Inferior parietal cortex (tissue), 1 donor: ENCODE results near the gene ATP10A.

Source experiments
- DNase-seq: peaks from one replicate; pipeline ENCODE4 v3.0.0-alpha.2; 2016; ENCODE audit errors: extremely low spot score

The ATP10A gene

DNA sequence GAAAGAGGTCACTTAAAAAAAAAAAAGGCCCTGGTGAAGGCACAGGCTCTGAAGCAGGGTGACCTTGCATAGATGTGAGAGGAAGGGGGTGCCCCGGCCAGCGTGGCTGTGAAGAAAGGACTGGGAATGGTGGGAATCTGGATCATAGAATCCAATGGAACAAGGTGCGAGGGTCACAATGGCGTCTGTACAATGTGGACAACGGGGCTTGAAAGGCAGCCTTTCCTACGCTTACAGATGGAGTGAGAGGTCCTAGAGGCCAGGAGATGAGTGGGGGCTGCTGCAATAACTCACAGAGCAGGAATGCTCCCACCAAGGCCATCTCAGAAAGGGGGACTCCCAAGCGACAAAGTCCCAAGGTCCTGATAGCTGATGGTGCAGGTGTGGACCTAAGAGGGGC, 162.2 kb downstream of the ATP10A start:
- no peak for DNase-seq

DNA sequence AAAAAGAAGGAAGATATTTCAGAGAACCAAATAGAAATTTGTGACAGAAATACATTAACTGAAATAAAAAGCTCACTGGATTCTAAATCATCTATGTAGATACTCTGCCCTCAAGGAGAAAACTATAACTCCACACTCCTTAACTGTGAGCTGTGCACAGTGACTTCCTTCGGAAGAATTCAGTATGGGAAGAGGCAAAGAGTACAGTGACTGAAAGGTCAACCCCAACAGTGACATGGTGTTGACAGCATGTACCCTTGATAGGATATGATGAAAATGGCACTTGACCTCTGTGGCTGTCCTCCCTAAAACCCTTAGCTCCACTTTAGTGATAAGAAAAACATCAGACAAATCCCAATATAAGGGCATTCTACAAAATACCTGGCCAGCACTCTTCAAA, 165.5 kb downstream of the ATP10A start:
- DNase-seq, result no peak

DNA sequence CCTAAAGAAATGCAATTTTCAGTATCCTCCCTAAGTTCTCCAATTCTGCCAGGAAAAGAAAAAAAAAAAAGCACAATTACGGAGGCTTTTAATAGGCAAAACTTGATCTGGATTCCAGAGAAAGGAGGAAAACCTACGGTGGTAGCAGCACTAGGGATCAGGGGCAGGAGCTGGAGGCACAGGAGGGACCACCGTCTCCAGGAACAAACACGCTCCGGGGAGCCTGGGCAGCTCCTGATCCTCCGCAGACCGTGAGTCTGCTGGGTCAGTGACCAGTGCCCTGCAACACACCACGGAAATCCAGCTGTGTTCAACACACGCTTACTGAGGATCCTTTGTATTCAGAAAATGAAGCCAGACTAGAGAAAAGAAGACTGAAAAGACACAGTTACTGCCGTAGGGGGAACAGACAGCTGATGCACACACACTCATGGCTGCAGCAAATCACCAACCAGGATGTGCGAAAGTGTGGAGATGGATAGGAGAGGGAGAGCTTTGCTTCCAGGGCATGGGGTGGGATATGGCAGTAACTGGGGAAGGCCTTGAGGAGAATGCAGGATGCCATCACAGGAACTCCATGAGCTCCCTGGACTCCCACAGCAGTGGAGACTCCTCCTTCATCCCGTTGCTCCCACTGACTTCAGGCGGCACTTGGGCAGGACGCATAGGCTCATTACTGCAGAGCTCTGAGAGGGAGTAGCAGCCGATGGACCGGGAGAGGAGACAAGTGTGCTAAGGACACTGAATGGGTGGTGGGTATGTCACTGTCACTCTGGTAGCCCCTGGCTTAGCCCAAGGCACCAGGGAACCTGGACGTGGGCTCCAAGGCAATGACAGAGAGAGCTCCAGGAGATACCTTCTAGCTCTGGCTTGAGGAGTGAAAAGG, 167.0 kb downstream of the ATP10A start:
- no peak for DNase-seq

DNA sequence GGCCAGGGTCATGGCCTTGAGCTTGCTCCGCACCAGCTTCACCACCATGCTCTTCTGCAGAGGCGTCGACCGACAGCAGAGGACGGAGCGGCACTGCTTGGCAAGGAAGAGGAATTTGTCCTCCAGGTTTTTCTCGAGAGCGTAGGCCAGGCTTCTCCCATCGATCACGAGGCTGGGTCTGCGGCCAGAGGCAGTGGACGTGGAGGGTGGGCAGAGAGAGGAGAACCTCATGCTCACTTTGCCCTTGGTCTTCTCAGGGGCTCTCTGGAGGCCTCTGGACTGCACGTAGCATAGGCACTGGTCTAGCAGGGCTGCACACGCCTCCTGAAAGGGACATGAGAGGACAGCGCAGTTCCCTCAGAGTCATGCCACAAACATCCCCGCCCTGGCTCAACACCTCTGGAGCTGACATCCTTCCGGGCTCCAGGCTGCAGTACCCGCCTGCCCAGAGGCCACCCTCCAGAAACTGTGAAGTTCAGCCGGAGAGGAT, 168.3 kb downstream of the ATP10A start:
- no peak for DNase-seq

DNA sequence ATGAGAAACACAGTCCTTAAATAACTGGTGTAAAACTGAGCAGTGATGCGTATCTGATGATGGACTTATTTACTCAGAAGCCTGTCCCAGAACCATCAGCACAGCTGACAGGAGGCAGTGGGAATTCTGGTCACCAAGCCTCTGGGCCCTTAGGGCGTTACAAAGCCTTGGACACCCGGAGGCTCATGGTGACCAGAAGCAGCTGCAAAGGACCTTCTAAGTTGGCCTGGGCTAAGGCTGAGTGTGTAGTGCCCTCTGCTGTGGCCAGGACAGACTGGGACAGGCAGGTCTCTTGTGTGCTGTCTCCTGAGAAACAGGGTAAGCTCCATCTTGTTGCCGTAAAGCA, 168.9 kb downstream of the ATP10A start:
- DNase-seq, result no peak

DNA sequence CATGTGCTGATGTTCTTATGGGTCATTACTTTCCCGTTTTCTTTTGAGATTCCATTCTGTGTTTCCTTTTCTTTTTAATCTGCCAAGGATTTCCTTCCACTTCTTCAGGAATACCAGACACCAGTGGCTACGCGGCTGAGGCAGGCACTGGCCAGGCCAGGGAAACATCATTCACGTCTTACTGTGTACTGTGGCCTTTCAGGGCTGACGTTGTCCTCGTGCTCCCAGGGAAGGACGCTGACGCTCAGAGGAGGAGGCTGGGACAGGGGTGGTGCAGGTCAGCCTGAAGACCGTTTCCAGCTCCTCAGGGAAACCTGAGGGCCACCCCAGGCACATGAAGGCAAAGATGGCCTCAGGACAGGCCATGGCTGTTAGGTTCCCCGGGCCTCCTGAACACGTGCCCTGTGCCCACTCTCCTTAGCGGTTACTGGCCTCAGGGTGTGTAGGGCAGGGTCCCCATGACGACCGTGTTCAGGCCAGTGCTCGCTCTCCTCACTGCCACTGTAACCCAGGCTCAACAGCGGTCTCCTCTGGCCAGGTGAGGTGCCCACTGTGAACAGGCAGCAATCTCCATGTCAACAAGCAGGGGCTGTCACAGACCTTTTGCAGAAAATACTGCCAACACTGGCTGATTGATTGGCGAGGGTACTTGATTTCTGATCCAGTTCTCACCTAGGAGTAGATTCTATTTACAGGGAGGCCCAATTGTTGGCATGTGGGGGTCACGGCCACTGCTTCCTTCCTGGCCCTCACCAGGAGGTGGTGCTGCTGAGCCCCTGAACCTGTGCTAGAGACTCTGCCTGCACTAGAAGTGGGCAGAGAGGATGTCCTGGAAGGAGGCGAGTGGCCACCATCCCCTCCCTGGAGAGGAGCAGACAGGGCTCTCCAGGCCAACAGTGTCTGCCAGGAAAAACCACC, 169.5 kb downstream of the ATP10A start:
- peak; percentile 36 for DNase-seq

DNA sequence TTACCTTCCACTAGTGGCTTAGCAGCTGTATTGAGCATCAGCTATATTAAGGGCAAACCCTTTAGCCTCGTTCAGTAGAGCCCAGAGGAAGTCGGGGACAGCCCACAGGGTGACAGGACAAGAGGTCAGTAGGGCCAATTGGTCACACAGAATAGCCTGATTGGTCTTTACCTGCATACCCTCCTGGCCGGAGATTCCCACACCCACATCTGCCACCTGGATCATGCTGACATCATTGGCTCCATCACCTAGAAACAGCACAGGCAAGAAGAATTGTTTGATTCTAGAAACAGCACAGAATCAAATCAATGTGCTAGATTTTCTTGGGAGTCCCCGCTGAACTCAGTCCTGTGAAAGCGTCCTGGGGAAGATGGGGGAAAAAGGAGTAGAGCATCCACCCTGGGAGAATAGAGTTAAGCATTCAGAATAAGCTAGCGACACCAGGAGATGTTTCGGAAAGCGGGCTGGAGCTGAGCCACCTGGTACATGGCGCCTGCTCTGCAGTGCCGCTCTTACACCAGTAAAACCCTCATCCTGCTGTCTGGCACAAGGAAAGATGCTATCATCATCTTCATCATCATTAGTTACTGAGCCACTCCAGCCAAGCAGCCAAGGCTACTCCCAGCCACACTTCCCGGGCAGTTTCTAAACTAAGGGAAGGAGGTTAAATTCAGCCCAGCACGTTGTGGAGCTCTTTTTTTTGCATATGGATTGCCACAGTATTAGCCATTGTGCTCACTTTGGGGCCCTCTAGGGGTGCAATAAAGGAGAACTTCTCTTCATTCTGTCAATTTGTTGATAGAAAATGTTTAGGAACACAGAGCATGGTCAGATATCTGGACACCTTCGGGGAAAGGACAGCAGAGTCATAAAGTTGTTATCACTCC, 171.3 kb downstream of the ATP10A start:
- peak; percentile 57 for DNase-seq

DNA sequence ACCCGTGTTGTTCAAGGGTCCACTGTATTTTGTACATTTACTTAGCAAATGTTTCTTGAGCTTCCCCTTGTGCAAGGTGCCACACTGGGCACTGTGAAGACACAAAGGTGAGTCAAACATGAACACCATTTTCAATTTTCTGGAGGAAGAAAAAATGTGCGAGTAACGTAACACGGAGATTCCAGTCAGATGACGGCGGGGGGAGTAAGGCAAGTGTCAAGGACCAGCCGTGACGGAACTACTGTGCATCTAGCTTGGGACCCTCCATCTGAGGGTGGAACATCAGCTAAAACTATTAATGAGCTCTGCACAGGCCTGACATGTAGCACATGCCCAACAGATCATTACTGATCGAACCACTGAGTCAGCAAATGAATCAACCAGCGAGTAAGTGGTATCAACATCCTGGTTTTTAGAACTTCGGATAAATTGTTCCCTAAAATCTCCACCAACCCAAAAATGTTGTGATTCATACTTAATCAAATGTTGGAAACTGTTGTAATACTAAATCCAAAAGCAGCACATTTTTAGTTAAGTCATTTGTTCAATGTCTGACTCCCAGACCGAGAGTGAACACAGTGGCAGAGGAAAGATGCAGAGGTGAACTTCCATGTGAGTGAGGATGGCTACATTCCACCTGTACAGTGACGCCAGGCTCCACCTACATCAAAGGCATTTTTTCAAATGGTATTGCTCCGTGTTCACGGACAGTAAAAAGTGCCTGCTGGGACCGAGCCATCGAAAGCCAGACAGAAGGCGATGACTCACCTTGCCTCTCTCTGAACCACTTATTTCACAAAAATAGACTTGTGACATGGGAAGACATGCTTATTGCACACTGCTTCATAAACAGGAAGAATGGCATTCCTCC, 172.2 kb downstream of the ATP10A start:
- peak; percentile 34 for DNase-seq

DNA sequence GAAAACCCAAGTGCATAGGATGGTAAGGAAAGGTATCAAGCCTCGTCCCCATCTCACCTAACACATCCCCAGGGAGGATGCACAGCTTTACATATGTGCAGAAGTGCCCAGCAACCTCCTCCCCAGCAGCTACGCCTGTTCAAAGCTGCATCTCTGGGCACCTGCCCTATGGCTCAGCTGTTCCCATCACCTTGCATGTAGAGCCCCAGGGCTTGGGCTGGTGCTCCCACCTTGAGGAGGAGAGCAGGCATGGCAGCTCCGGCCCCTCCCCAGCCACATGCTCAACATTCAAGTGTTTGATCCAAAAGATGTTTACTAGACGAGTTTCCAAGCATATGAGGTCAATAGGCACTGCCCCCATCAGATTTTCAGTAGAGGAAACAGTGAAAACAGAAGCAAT, 173.5 kb downstream of the ATP10A start:
- no peak for DNase-seq

DNA sequence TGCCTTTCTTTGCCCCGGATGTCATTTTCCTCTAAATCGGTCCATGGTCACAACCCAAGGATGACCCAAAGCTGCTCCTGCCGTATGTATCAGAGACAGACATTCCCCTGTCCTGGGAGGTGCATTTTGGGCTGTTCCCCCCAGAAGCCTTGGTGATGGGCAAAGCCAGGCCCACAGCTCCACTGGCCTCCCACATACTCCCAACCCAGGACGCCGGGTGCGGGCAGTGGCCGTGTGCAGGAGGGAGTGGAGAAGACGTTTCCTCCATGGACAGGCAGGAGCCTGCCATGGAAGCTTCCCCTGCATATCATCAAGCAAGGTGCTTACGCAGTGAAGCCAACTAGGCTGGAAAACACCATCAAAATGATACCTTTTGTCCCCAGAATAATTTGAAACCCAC, 175.0 kb downstream of the ATP10A start:
- DNase-seq, result no peak

DNA sequence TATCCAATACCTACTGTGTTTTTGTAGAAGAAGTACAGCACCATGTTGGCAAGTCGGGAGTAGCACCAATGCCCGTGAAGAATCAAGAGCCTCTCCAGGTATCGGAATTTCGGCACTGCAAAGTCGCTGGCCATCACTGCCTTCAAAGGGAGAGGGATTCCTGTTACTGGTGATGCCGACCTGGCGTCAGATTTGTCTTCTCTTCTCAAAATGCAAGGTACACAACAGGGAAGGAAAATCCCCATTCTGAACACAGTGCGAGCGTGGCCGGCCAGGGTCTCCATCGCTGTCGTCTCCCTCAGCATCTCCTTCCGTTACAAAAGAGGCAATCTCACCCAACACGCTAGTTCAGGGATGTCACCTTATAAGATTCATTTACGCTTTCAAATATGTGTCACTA, 175.4 kb downstream of the ATP10A start:
- DNase-seq, result no peak

DNA sequence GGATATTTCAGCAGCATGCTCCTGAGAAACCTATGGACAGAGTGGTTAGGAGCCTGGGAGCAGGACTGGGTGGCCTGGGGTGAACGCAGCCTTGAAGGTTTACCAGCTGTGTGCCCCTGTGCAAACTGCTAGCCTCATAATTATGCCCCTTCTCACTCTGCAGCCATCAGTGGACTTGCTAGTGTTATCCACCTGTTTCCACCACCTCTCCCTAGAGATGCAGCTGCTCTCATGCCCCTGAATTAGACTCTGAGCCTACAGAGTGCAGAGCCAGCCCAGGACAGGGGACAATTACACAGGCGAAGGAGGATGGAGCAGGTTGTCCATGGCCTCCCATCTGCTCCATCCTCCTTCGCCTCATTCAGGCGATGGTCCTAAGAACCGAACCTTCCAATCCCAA, 175.9 kb downstream of the ATP10A start:
- DNase-seq, result no peak

DNA sequence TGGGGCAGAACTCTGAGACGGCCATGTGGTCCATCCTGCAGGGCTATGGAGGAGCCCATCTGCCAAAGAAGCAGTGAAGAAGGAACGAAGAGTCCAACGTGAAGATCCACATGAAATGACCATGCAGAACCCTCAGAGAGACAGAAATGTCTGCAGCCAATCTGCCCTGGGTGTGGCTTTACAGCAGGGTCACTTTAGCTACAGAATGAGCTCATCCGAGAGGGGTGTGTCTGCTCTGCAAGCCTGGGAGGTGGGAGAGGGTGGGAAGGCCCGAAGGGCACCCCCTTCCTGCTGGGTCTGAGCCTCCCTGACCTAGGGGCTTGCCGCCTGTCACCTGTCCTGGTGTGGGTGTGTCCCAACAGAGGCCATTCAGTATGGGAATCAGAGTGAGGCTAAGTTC, 176.3 kb downstream of the ATP10A start:
- DNase-seq, result no peak

DNA sequence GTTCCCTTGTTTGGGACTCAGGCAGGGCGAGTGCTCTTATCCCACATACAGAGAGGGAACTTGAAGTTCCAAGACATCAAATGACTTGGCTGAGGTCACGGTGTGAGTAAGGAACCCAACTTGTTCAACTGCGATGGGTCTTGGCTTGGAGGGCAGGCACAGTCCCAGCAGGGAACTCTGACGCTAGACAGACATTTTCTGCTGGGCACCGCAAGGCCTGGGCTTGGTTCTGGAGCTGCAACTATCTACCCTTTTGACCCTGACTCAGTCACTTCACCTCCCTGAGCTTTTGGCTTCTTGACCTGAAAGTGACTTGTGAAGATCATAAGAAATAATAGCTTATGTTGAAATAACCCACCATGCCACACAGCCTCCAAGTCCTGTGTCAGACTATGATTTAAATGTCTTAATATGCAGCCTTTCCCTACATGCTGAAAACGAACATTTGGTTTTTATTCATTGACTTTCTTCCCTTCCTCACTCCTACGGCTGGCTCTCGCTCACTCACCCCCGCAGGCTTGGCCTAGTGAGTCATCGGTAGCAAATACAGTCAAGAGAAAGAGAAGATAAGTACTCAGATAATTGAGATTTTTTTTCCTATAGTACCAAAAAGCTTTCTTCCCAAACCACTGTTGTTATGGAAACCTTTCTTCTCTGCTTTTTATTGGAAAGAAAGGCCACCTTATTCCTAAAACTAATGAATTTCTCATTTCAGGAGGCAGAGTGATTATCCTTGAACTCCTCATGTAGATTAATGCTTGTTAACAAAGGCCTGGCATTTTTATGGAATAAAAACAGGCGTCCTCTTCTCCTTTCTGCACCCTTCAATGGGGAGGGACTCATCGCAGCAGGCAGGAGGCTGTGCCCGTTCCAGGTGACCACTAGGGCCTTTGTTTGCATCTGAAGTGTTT, 178.4 kb downstream of the ATP10A start:
- peak; percentile 48 for DNase-seq

DNA sequence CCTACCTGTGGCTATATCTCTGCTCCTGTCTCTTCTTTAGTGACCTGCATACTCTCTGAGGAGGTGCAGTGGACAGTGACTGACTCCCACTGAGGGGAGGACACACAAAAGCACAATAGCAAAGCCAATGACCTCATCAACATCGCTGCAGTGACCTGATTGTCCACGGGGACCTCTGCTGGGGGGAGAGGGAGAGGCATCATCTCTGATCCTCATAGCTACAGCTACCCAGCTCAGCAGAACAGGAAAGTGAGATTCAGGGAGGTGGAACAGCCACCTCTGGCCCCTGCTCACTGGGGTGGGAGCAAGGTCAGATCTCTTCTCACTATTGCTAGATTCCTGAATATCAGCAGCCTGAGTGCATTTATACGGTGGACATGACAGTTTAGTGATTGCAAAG, 179.2 kb downstream of the ATP10A start:
- DNase-seq, result no peak

DNA sequence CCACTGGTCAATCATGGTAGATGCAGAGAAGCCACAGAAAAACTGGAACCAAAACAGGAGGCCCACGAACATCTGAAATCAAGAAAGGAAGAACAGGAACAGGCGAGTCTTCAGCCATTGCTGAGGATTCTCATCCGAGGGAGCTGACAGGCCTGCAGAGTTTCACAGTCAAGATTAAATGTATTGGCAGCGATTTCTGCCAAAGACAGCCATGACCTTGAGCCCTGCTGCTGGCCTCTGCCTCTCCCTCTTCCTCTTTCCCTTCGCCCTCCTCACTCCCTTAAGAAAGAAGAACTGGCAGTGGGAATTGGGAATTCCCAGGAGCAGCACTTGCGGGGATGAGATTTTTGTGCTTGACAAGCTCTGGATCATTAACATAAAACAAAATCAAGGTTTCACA, 179.7 kb downstream of the ATP10A start:
- DNase-seq, result no peak

DNA sequence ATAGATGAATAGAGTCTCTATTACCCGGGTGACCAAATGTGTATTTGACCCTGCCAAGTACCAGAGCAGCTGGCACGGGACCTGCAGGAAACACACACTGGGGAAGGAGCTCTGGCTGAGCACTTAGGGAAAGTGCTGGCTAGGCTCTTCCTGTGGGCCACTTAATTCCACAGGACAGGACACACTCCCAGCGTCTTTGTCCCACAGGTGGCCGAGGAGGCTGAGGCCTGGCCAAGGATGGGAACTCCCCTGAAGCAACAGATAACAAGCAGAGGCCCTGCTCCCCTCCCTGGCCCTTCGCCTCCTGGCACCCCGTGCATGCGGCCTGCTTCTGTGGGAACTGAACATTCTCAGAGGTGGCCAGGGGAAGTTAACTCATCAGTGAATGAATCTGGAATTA, 180.8 kb downstream of the ATP10A start:
- no peak for DNase-seq

DNA sequence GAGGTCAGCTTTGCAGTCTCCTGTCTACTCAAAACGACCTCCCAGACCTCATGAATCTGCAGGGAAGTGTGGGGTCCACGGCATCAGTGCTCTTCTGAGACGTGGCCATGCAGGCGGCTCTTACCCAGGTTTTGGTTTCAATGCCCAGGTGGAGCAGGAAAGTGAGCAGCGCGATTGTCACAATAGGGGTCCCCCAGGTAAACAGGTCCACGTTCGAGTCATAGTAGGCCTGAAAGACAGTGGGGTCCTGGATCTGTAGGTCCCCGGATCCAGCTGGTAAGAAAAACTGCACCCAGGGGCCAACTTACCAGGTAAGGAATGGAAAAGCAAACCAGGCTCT, 182.5 kb downstream of the ATP10A start:
- no peak for DNase-seq

DNA sequence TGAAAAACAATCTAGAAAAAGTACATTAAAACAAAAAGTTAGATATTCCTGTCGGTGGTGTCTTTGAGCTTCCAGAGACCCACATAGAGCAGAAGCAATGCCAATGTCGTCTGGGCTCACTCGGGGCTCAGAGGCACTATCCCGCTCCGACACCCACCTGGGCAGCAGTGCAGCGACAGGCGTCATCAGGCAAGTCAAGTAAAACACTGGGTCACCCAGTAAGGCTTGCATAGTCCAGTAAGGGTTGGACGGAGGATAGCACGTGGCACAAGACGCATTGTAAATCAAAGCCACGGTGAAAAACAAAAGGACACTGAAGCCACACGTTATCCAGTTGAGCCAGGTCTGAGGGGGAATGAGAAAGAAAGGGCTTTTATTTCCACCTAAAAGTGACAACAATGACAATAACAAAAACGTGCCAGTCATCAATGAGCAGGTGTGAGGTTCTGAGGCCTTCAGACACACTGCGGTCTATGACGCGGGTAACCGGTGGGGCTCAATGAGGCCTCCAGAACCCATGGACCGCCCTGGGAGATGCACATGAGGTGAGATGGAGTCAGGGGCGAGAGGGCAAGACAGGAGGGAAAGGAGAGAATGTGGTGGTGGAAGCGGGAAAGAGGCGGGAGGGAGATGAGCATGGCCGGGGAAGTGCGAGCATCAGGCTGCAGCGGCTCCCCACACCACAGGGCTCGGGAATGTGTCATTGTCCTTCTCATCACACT, 183.0 kb downstream of the ATP10A start:
- no peak for DNase-seq
